Umbilical cord (tissue), 2 donors: ENCODE measurements around the gene SHTN1. TPM values are rescaled to one million over a fixed set of nuclear protein-coding genes. Genes with fewer than 3 reads are reported as not detected.

Source experiments
- DNase-seq: peaks from one replicate; pipeline ENCODE4 v3.0.0-alpha.2; 2015; ENCODE audit warnings: low spot score
- total RNA-seq: library from RNA; depleted of rRNA; stranded (reverse); fragments of >200 nt; gene quantifications from one replicate; pipeline ENCODE4 v1.2.3, GENCODE V29; 2014; ENCODE audit warnings: low replicate concordance; ENCODE audit not compliant: insufficient read depth

Gene SHTN1
- total RNA-seq, 1 donor from 2014 or later: 1.4 TPM

- DNase-seq: no peak
These were observed 86.4 kb downstream of the SHTN1 start for GRCh38 chr10:116918583-116918982.

- DNase-seq: no peak
These were observed 87.5 kb downstream of the SHTN1 start for GRCh38 chr10:116917481-116917880.

GRCh38 chr10:116915340-116915739 lies 89.6 kb downstream of the SHTN1 start:
- no peak for DNase-seq

GRCh38 chr10:116913695-116914094 lies 91.3 kb downstream of the SHTN1 start:
- DNase-seq: no peak

GRCh38 chr10:116912162-116912561 lies 92.8 kb downstream of the SHTN1 start:
- no peak for DNase-seq

GRCh38 chr10:116910910-116911309 lies 94.1 kb downstream of the SHTN1 start:
- DNase-seq: no peak

GRCh38 chr10:116909307-116909706 lies 95.7 kb downstream of the SHTN1 start:
- no peak for DNase-seq

- DNase-seq: no peak
These were observed 97.6 kb downstream of the SHTN1 start for GRCh38 chr10:116907245-116907987.

GRCh38 chr10:116905845-116906210 lies 99.2 kb downstream of the SHTN1 start:
- DNase-seq: no peak

GRCh38 chr10:116899626-116900025 lies 105.4 kb downstream of the SHTN1 start:
- peak; percentile 8 for DNase-seq

GRCh38 chr10:116893686-116894037 lies 111.3 kb downstream of the SHTN1 start:
- DNase-seq: no peak

GRCh38 chr10:116892907-116893685 lies 111.9 kb downstream of the SHTN1 start:
- no peak for DNase-seq

- DNase-seq: peak; percentile 91
These were observed 113.8 kb downstream of the SHTN1 start for GRCh38 chr10:116891208-116891607.

GRCh38 chr10:116889066-116889465 lies 115.9 kb downstream of the SHTN1 start:
- no peak for DNase-seq

- DNase-seq: peak; percentile 19
These were observed 116.5 kb downstream of the SHTN1 start for GRCh38 chr10:116888380-116889055.

GRCh38 chr10:116886772-116887171 lies 118.2 kb downstream of the SHTN1 start:
- no peak for DNase-seq

GRCh38 chr10:116882639-116883038 lies 122.3 kb downstream of the SHTN1 start:
- DNase-seq: no peak

GRCh38 chr10:116880716-116881482 lies 124.1 kb downstream of the SHTN1 start:
- DNase-seq: no peak

- DNase-seq: no peak
These were observed 125.2 kb downstream of the SHTN1 start for GRCh38 chr10:116879817-116880216.

GRCh38 chr10:116878123-116878522 lies 126.9 kb downstream of the SHTN1 start:
- no peak for DNase-seq

- no peak for DNase-seq
These were observed 127.6 kb downstream of the SHTN1 start for GRCh38 chr10:116877391-116877790.

- no peak for DNase-seq
These were observed 129.1 kb downstream of the SHTN1 start for GRCh38 chr10:116875897-116876296.
